HCT116 (cell line): ENCODE data around the gene CPT1A.

Experiments
- ELF1 ChIP-seq: IDR thresholded peaks from 2 replicates; pipeline ENCODE4 v1.6.1; 2012; ENCODE audit warnings: low read depth, borderline replicate concordance
- EZH2 ChIP-seq: fragments of 200-600 bp; sonication (generic); IDR thresholded peaks from 2 replicates; pipeline ENCODE4 v1.6.1; 2017; ENCODE audit warnings: antibody characterized with exemption, mixed run types
- EZH2phosphoT487 ChIP-seq: fragments of 200-600 bp; IDR thresholded peaks from 2 replicates; pipeline ENCODE4 v1.6.1; 2018; ENCODE audit warnings: antibody characterized with exemption, borderline replicate concordance
- FOSL1 ChIP-seq: IDR thresholded peaks from 2 replicates; pipeline ENCODE4 v1.6.1; 2012; ENCODE audit warnings: low read depth
- JUND ChIP-seq: IDR thresholded peaks from 2 replicates; pipeline ENCODE4 v1.6.1; 2012
- POLR2AphosphoS5 ChIP-seq: IDR thresholded peaks from 2 replicates; pipeline ENCODE4 v1.6.1; 2011; ENCODE audit warnings: mild to moderate bottlenecking, low read depth, low read length, moderate library complexity
- SP1 ChIP-seq: IDR thresholded peaks from 2 replicates; pipeline ENCODE4 v1.6.1; 2012; ENCODE audit warnings: low read depth
- SRF ChIP-seq: IDR thresholded peaks from 2 replicates; pipeline ENCODE4 v1.6.1; 2012; ENCODE audit warnings: low read depth
- TF ChIP-seq, protein P1 (sequence below), 3 experiments: fragments of 200-600 bp in 1 of 3; sonication (generic) in 1 of 3; IDR thresholded peaks in 2 of 3; conservative IDR thresholded peaks in 1 of 3; 2 replicates each; pipeline ENCODE4 v1.5.1; 2012 to 2017; ENCODE audit warnings: low read depth in 2 of 3, low read length in 2 of 3, antibody characterized with exemption in 1 of 3, borderline replicate concordance in 1 of 3, control low read depth in 1 of 3, mild to moderate bottlenecking in 1 of 3, mixed read lengths in 1 of 3, mixed run types in 1 of 3, moderate library complexity in 1 of 3; ENCODE audit not compliant: insufficient read depth in 1 of 3

DNA sequence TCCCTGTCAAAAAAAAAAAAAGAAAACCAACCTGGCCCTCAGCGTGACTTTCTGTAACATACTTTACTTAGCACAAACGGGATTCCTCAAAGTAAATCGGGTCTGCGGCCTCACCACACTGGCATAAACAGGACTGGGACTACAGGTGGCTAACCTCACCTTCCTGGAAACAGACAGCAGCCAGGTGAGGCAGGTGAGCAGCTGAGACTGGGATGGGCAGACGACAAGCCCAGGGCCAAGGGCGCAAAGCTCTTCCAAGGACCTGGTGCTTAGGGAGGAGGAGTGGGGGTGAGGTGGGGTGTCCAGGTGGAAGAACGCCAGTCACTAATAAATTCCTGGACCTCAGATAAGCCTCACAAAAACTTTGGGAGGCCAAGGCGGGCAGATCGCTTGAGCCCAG lies 15.0 kb downstream of the CPT1A start:
- TF ChIP-seq SP1 (no peak), EZH2 (no peak), SRF (no peak), FOSL1 (no peak), POLR2AphosphoS5 (no peak), ELF1 (no peak), JUND (no peak), EZH2phosphoT487 (no peak)
- TF ChIP-seq, protein P1, sequence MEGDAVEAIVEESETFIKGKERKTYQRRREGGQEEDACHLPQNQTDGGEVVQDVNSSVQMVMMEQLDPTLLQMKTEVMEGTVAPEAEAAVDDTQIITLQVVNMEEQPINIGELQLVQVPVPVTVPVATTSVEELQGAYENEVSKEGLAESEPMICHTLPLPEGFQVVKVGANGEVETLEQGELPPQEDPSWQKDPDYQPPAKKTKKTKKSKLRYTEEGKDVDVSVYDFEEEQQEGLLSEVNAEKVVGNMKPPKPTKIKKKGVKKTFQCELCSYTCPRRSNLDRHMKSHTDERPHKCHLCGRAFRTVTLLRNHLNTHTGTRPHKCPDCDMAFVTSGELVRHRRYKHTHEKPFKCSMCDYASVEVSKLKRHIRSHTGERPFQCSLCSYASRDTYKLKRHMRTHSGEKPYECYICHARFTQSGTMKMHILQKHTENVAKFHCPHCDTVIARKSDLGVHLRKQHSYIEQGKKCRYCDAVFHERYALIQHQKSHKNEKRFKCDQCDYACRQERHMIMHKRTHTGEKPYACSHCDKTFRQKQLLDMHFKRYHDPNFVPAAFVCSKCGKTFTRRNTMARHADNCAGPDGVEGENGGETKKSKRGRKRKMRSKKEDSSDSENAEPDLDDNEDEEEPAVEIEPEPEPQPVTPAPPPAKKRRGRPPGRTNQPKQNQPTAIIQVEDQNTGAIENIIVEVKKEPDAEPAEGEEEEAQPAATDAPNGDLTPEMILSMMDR (IDR thresholded peaks at IDR 0.05 in 2 of 3, conservative IDR thresholded peaks at IDR 0.05 in 1 of 3; ENCODE audit: borderline replicate concordance in 1 of 3, insufficient read depth in 1 of 3, low read depth in 2 of 3, low read length in 2 of 3) = no peak
